ENCODE measurements around the gene CSMD2.

The CSMD2 gene

GRCh38 chr1:33622757-33623156 lies 542.3 kb downstream of the CSMD2 start:
- TF ChIP-seq, protein P1, sequence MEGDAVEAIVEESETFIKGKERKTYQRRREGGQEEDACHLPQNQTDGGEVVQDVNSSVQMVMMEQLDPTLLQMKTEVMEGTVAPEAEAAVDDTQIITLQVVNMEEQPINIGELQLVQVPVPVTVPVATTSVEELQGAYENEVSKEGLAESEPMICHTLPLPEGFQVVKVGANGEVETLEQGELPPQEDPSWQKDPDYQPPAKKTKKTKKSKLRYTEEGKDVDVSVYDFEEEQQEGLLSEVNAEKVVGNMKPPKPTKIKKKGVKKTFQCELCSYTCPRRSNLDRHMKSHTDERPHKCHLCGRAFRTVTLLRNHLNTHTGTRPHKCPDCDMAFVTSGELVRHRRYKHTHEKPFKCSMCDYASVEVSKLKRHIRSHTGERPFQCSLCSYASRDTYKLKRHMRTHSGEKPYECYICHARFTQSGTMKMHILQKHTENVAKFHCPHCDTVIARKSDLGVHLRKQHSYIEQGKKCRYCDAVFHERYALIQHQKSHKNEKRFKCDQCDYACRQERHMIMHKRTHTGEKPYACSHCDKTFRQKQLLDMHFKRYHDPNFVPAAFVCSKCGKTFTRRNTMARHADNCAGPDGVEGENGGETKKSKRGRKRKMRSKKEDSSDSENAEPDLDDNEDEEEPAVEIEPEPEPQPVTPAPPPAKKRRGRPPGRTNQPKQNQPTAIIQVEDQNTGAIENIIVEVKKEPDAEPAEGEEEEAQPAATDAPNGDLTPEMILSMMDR (IDR thresholded peaks at IDR 0.05; ENCODE audit: control insufficient read depth, extremely low read depth, insufficient read depth) = no peak
- H3K4me3 ChIP-seq (ENCODE audit: low read depth, low read length) = no peak overlapping the region
- DNase-seq (ENCODE audit: low read depth) = no peak

- TF ChIP-seq, protein P1 (IDR thresholded peaks at IDR 0.05; ENCODE audit: control insufficient read depth, extremely low read depth, insufficient read depth) = no peak
- DNase-seq (ENCODE audit: low read depth) = no peak
- H3K4me3 ChIP-seq (ENCODE audit: low read depth, low read length) = no peak overlapping the region
Measured at GRCh38 chr1:33618636-33619035, 546.4 kb downstream of the CSMD2 start.

- TF ChIP-seq, protein P1 (IDR thresholded peaks at IDR 0.05; ENCODE audit: control insufficient read depth, extremely low read depth, insufficient read depth) = no peak
- DNase-seq (ENCODE audit: low read depth) = no peak
- no peak overlapping the region for H3K4me3 ChIP-seq (ENCODE audit: low read depth, low read length)
Measured at GRCh38 chr1:33617451-33617850, 547.6 kb downstream of the CSMD2 start.

DNA sequence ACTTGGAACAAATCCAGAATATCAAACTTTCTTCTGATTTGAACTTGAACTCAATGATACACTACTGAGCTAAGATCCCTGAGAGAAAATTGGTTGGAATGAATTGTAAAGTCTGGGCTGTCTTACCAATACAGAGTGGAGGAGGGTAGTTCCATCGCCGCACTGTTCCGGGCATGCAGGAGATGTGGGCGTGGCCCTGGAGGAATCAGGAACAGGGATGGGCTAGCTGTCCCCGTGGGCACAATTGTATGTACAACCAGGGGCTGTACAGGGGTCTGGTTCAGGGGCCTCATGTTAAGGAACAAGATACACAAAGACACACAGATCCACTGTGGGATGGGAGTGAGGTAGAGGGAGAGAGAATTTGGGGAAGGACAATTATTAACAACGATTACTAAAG lies 548.2 kb downstream of the CSMD2 start:
- TF ChIP-seq, protein P1 (IDR thresholded peaks at IDR 0.05; ENCODE audit: control insufficient read depth, extremely low read depth, insufficient read depth) = no peak
- no peak for DNase-seq (ENCODE audit: low read depth)
- H3K4me3 ChIP-seq (ENCODE audit: low read depth, low read length) = no peak overlapping the region

DNA sequence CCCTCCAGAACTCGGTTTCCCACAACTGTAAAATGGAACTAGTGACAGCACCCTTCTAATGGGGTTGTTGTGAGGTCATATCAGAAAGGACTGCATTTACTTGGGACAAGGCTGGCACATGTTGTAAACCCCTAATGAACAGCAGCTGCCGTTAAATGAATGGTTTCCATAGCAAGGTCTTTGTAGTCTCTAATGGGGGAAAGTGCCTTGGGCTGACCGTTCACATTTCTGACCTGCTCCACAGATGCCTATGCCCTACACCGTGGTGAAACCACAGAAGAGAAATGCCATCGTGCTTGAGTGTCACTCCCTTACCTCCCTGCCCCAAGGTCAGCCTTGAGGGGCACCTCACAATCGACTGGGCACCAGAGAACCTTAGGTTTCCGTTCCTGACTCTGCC lies 549.5 kb downstream of the CSMD2 start:
- H3K4me3 ChIP-seq (ENCODE audit: low read depth, low read length) = no peak overlapping the region

DNA sequence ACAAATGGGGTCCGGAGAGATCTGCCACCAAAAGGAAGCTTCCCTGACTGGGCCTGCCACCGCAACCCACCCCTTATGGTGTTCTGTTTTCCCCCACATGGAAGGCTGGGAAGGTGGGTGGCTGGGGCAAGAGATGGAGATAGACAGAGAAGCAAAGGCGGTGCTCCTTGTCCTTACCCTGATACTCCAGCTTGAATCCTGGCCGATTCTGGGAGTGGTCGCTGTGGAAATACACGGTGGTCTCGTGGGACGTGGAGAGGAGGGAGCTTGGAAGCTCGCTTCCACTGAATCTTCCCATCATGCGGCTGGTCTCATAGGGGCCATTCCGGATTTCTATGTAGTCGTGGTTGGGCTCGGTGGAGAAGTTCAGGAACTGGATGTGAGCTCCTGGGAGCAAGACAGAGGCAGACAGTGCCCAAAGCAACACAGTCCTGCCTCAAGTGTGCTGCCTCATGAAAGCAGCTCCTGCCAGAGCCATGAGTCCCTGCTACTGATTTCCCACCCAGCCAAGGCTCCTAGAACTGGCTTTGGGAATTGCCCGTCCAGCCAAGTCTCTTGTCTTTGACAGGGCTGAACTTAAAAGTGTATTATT lies 554.1 kb downstream of the CSMD2 start:
- TF ChIP-seq, protein P1 (IDR thresholded peaks at IDR 0.05; ENCODE audit: control insufficient read depth, extremely low read depth, insufficient read depth) = no peak
- H3K4me3 ChIP-seq (ENCODE audit: low read depth, low read length) = no peak overlapping the region
- no peak for DNase-seq (ENCODE audit: low read depth)

More for the DNA sequence above, 549.5 kb downstream of the CSMD2 start:
- TF ChIP-seq, protein P1 (IDR thresholded peaks at IDR 0.05; ENCODE audit: control insufficient read depth, extremely low read depth, insufficient read depth) = no peak
- no peak for DNase-seq (ENCODE audit: low read depth)

DNA sequence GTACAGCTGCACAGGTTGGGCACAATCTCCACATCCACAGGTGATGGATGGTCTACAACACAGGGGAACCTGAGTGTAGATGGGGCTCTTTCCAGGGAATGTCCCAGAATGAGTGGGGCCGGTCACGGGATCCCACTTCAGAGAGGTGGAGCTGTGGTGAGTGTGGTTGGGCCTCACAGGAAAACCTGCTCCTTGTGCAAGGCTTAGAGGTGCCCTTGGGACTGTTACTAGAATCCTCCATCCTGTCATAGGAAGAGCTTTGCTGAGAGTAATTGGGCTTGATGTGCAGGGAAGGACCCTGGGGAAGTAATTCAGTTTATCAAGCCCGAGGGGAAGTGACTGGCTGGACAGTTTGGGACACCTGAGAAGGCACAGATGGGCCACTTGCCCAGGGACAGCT lies 554.6 kb downstream of the CSMD2 start:
- no peak overlapping the region for H3K4me3 ChIP-seq (ENCODE audit: low read depth, low read length)
- TF ChIP-seq, protein P1 (IDR thresholded peaks at IDR 0.05; ENCODE audit: control insufficient read depth, extremely low read depth, insufficient read depth) = no peak
- no peak for DNase-seq (ENCODE audit: low read depth)

All from LNCaP clone FGC (cell line).